ENCODE results near the gene LRRFIP1.
"Not testable (repeated sequence)": the region's sequence is repeated elsewhere in the genome, so short reads cannot be mapped to it uniquely, and the experiment has no call there.

LRRFIP1 gene

GRCh38 chr2:237596520-237597195 is 30.7 kb upstream of the LRRFIP1 start:
- DNase-seq (ENCODE audit: low read depth in 2 of 2) = no peak

- no peak for DNase-seq (ENCODE audit: low read depth in 2 of 2)
Measured at GRCh38 chr2:237597196-237598145, 29.9 kb upstream of the LRRFIP1 start.

GRCh38 chr2:237598468-237599208 is 28.7 kb upstream of the LRRFIP1 start:
- no peak for DNase-seq (ENCODE audit: low read depth in 2 of 2)

- no peak for DNase-seq (ENCODE audit: low read depth in 2 of 2)
Measured at GRCh38 chr2:237599465-237600110, 27.8 kb upstream of the LRRFIP1 start.

- no peak for DNase-seq (ENCODE audit: low read depth in 2 of 2)
Measured at GRCh38 chr2:237600205-237600846, 27.1 kb upstream of the LRRFIP1 start.

GRCh38 chr2:237601453-237602116 is 25.8 kb upstream of the LRRFIP1 start:
- DNase-seq (ENCODE audit: low read depth in 2 of 2) = no peak

GRCh38 chr2:237602409-237602808 is 25.0 kb upstream of the LRRFIP1 start:
- DNase-seq (ENCODE audit: low read depth in 2 of 2) = no peak

- no peak for DNase-seq (ENCODE audit: low read depth in 2 of 2)
Measured at GRCh38 chr2:237603049-237603717, 24.2 kb upstream of the LRRFIP1 start.

- DNase-seq (ENCODE audit: low read depth in 2 of 2) = peak; percentile 14 to 23
Measured at GRCh38 chr2:237603718-237604362, 23.5 kb upstream of the LRRFIP1 start.

- no peak for DNase-seq (ENCODE audit: low read depth in 2 of 2)
Measured at GRCh38 chr2:237604391-237604790, 23.0 kb upstream of the LRRFIP1 start.

GRCh38 chr2:237604960-237605359 is 22.4 kb upstream of the LRRFIP1 start:
- no peak for DNase-seq (ENCODE audit: low read depth in 2 of 2)

GRCh38 chr2:237606522-237606921 is 20.9 kb upstream of the LRRFIP1 start:
- DNase-seq (ENCODE audit: low read depth in 2 of 2) = not testable (repeated sequence)

- no peak for DNase-seq (ENCODE audit: low read depth in 2 of 2)
Measured at GRCh38 chr2:237612527-237613357, 14.6 kb upstream of the LRRFIP1 start.

GRCh38 chr2:237613679-237614078 is 13.7 kb upstream of the LRRFIP1 start:
- no peak for DNase-seq (ENCODE audit: low read depth in 2 of 2)

GRCh38 chr2:237614151-237614720 is 13.2 kb upstream of the LRRFIP1 start:
- DNase-seq (ENCODE audit: low read depth in 2 of 2) = no peak

- no peak for DNase-seq (ENCODE audit: low read depth in 2 of 2)
Measured at GRCh38 chr2:237615631-237616249, 11.6 kb upstream of the LRRFIP1 start.

- DNase-seq (ENCODE audit: low read depth in 2 of 2) = no peak
Measured at GRCh38 chr2:237616373-237616733, 11.0 kb upstream of the LRRFIP1 start.

Data from stimulated activated CD8-positive, alpha-beta memory T cell treated with anti-CD3 and anti-CD28 coated beads, Interleukin-7, amount 100 ng/mL, for 1 hour (primary cell).